GM21619 (cell line): ENCODE measurements around the gene KCNG2.

Source experiments
- ATAC-seq: cut with Tn5 transposase; IDR thresholded peaks from one replicate; pipeline ENCODE4 v1.9.1; 2021; ENCODE audit not compliant: unreplicated experiment

Gene KCNG2

GRCh38 chr18:79784965-79785770 is 12.6 kb upstream of the KCNG2 start:
- no peak for ATAC-seq

- no peak for ATAC-seq
Observed at GRCh38 chr18:79785831-79786230, 11.9 kb upstream of the KCNG2 start.

GRCh38 chr18:79786304-79786703 is 11.4 kb upstream of the KCNG2 start:
- no peak for ATAC-seq

GRCh38 chr18:79786786-79787526 is 10.8 kb upstream of the KCNG2 start:
- ATAC-seq: no peak

GRCh38 chr18:79787527-79787864 is 10.2 kb upstream of the KCNG2 start:
- ATAC-seq: no peak

GRCh38 chr18:79787865-79788733 is 9.6 kb upstream of the KCNG2 start:
- ATAC-seq: no peak

- ATAC-seq: no peak
Observed at GRCh38 chr18:79788734-79789085, 9.0 kb upstream of the KCNG2 start.

- no peak for ATAC-seq
Observed at GRCh38 chr18:79789091-79789891, 8.4 kb upstream of the KCNG2 start.

- ATAC-seq: no peak
Observed at GRCh38 chr18:79789901-79790890, 7.5 kb upstream of the KCNG2 start.

- ATAC-seq: no peak
Observed at GRCh38 chr18:79790996-79791972, 6.5 kb upstream of the KCNG2 start.

GRCh38 chr18:79792096-79792987 is 5.4 kb upstream of the KCNG2 start:
- no peak for ATAC-seq

- no peak for ATAC-seq
Observed at GRCh38 chr18:79792988-79793355, 4.8 kb upstream of the KCNG2 start.

- no peak for ATAC-seq
Observed at GRCh38 chr18:79794846-79795245, 2.9 kb upstream of the KCNG2 start.

GRCh38 chr18:79795446-79795845 is 2.3 kb upstream of the KCNG2 start:
- ATAC-seq: no peak

GRCh38 chr18:79796016-79796415 is 1.7 kb upstream of the KCNG2 start:
- ATAC-seq: no peak

- no peak for ATAC-seq
Observed at GRCh38 chr18:79796531-79797405, 970 bp upstream of the KCNG2 start.
